Astrocyte (in vitro differentiated cells and primary cell): Measurements from ENCODE around the gene ITGAX.

Source experiments
- EZH2 ChIP-seq: IDR thresholded peaks from 2 replicates; pipeline ENCODE4 v1.6.1; 2012; ENCODE audit warnings: mild to moderate bottlenecking, low read length, inconsistent platforms; ENCODE audit not compliant: insufficient read depth
- TF ChIP-seq, protein P1 (sequence below): IDR thresholded peaks from 2 replicates; pipeline ENCODE4 v1.5.1; 2011; ENCODE audit warnings: low read depth, mild to moderate bottlenecking, inconsistent platforms, low read length, moderate library complexity; ENCODE audit not compliant: insufficient read depth

DNA sequence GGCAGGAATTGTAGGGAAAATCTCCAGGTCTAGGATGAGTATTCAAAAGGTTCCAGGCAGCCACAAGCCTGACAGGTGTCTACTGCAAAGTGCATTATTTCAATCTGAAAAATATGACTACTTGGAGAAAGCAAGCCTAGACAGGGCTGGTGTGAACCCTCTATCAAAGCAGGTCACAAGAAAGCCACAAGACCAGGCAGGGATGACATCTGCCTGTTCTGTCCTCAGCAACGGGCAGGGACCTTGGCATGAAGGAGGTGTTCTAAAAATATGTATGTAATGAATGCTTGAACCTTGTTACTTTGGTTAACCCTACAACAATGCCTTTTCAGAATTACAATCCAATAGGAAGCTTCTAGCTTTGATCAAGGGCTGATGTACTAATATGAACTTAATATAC lies 74.3 kb downstream of the ITGAX start:
- TF ChIP-seq, protein P1, sequence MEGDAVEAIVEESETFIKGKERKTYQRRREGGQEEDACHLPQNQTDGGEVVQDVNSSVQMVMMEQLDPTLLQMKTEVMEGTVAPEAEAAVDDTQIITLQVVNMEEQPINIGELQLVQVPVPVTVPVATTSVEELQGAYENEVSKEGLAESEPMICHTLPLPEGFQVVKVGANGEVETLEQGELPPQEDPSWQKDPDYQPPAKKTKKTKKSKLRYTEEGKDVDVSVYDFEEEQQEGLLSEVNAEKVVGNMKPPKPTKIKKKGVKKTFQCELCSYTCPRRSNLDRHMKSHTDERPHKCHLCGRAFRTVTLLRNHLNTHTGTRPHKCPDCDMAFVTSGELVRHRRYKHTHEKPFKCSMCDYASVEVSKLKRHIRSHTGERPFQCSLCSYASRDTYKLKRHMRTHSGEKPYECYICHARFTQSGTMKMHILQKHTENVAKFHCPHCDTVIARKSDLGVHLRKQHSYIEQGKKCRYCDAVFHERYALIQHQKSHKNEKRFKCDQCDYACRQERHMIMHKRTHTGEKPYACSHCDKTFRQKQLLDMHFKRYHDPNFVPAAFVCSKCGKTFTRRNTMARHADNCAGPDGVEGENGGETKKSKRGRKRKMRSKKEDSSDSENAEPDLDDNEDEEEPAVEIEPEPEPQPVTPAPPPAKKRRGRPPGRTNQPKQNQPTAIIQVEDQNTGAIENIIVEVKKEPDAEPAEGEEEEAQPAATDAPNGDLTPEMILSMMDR: no peak
- no peak for TF ChIP-seq EZH2
